AG04450 (cell line): ENCODE measurements around the gene VAT1L. TPM values are rescaled to one million over a fixed set of nuclear protein-coding genes. Genes with fewer than 3 reads are reported as not detected.
A peak's percentile ranks its signal among the peaks of the same experiment; 100 is the strongest.

Experiments
- CTCF ChIA-PET: fragments of 300-600, 350-600 bp; formaldehyde crosslinking; extraction: SDS; loops from one replicate; lab custom pipeline; 2022; ENCODE audit warnings: antibody characterized with exemption, inconsistent platforms; lab: Charles Lee
- POLR2A ChIA-PET: fragments of 350-600 bp; formaldehyde crosslinking; extraction: SDS; loops from one replicate; lab custom pipeline; 2021; ENCODE audit warnings: antibody characterized with exemption, inconsistent platforms; lab: Yijun Ruan, JAX
- DNase-seq: peaks from one replicate; pipeline ENCODE4 v3.0.0-alpha.2; 2011; ENCODE audit warnings: low read depth, low spot score
- H3K27ac ChIP-seq: one replicate; pipeline ENCODE4 v1.5.1; 2012; ENCODE audit warnings: low read depth, low read length, control low read depth
- H3K27me3 ChIP-seq: one replicate; pipeline ENCODE4 v1.6.0; 2012; ENCODE audit warnings: low read length; ENCODE audit not compliant: control insufficient read depth, insufficient read depth
- H3K4me3 ChIP-seq: 2 replicates; pipeline ENCODE4 v1.5.1; 2011; ENCODE audit warnings: mild to moderate bottlenecking, low read depth, low read length, control low read depth
- H3K9me3 ChIP-seq: 2 replicates; pipeline ENCODE4 v1.5.1; 2012; ENCODE audit warnings: low read length; ENCODE audit not compliant: control insufficient read depth, insufficient read depth
- polyA plus RNA-seq: library from polyadenylated mRNA; depleted of rRNA; stranded (reverse); fragments of >200 nt; gene quantifications from 2 replicates; pipeline ENCODE4 v1.2.3, GENCODE V29; 2011
- TF ChIP-seq, protein P1 (sequence below): IDR thresholded peaks from 2 replicates; pipeline ENCODE4 v1.5.1; 2011; ENCODE audit warnings: low read depth, low read length, control low read depth, inconsistent platforms

The VAT1L gene
- polyA plus RNA-seq, 1 experiment, result 128 TPM

DNA sequence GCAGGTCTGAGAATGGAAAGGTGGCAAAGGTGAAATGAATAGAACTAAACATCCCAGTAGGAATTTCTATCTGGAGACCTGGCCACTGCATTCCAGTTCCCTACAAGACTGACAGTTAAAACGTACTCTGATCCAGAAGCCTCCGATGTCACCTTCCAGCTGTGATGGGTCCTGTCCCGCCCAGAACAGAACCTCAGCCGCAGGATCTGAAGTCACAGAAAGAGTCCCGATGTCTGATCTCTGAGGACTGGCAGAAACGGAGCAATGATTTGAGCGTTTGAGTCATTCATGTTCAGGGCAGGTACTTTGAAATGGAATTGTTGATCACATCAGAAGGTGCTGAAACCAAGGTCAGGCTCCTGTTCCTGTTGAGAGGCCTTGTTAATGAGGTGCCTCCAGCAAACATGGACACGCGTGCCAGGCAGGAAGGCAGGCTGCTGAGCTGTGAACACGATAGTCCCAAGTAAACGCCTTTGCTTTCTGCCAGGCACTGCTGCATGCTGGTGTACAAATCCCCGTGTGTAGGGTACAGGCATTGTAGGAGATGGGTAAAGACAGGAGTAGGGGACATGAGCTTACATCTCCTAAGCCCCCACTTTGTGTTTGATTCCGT, 61.4 kb downstream of the VAT1L start:
- H3K27me3 ChIP-seq, result no peaks in the 10 kb centered on the region
- H3K4me3 ChIP-seq, result no peak overlapping the region
- H3K9me3 ChIP-seq, result no peaks in the 10 kb centered on the region
- no peak overlapping the region for H3K27ac ChIP-seq
- no peak for DNase-seq
- ChIA-PET POLR2A (no interaction called here), CTCF (interaction anchor here (1.0 kb wide), 1 partner anchor 189 kb away, joined by 3 read pairs; no protein-coding TSS in a partner anchor)
- TF ChIP-seq, protein P1, sequence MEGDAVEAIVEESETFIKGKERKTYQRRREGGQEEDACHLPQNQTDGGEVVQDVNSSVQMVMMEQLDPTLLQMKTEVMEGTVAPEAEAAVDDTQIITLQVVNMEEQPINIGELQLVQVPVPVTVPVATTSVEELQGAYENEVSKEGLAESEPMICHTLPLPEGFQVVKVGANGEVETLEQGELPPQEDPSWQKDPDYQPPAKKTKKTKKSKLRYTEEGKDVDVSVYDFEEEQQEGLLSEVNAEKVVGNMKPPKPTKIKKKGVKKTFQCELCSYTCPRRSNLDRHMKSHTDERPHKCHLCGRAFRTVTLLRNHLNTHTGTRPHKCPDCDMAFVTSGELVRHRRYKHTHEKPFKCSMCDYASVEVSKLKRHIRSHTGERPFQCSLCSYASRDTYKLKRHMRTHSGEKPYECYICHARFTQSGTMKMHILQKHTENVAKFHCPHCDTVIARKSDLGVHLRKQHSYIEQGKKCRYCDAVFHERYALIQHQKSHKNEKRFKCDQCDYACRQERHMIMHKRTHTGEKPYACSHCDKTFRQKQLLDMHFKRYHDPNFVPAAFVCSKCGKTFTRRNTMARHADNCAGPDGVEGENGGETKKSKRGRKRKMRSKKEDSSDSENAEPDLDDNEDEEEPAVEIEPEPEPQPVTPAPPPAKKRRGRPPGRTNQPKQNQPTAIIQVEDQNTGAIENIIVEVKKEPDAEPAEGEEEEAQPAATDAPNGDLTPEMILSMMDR, result no peak

DNA sequence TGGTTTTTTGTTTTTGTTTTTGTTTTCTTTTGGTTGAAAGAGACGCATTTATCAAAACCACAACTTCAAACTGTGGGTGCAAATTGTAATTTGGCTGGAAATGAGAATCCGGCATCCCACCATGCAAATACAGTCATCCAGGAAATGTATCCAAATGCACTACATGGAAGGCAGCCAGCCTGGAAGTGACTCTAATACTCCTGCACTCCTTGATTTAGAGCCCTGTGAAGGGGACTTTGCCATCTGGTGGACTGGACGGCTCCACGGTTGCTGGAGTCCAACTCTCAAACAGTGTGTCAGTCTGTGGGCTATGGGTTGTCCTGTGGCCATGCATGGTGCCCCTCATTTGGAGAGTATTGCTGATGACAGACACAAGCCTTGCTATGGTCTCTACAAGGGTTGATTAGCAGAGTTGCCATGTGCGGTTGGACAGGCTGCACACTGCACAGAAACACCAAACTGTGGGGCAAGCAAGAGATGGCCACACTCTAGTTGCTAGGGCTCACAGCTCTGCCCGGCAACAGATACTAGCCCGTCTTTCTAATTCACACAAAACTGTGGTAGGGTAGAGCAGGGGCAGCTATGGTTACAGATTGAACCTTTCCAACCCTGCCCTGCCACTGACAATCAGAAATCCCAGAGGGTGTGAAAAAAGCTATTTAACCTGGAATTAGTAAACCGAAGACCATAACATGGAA, 62.4 kb downstream of the VAT1L start:
- no peak for DNase-seq
- ChIA-PET POLR2A (interaction anchor here (1.0 kb wide), 1 partner anchor 71 kb away, joined by 5 read pairs; no protein-coding TSS in a partner anchor), CTCF (interaction anchor here (1.0 kb wide), 1 partner anchor 190 kb away, joined by 3 read pairs; no protein-coding TSS in a partner anchor)

DNA sequence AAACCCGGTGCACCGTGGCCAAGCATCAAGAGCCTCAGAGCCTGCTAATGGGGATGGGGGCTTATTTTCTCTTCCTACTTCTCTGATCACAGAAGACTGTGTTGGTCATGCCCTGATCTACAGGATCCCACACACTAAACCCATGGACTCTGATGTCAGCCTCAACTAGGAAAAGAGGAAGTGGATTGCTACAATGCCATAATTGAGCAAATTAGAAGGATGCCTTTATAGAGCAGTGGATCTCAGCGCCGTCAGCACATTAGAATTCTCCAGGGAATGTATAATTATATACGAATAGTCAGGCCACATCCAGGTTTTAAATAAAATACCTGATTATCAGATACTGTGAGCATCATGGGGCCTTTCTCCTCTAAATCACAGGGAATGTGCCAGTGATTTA, 64.8 kb downstream of the VAT1L start:
- H3K9me3 ChIP-seq, result no peaks in the 10 kb centered on the region
- no peak overlapping the region for H3K4me3 ChIP-seq
- TF ChIP-seq, protein P1, result no peak
- DNase-seq, result no peak
- ChIA-PET POLR2A (no interaction called here), CTCF (interaction anchor here (1.2 kb wide), 1 partner anchor 82 kb away, joined by 4 read pairs; no protein-coding TSS in a partner anchor)
- H3K27me3 ChIP-seq, result no peaks in the 10 kb centered on the region
- no peak overlapping the region for H3K27ac ChIP-seq

More for the DNA sequence above, 62.4 kb downstream of the VAT1L start:
- TF ChIP-seq, protein P1, result 0 out of 2 replicates have a peak, but pooled peaks have one; percentile 8
- no peaks in the 10 kb centered on the region for H3K9me3 ChIP-seq
- no peaks in the 10 kb centered on the region for H3K27me3 ChIP-seq
- H3K4me3 ChIP-seq, result no peak overlapping the region
- H3K27ac ChIP-seq, result no peak overlapping the region

DNA sequence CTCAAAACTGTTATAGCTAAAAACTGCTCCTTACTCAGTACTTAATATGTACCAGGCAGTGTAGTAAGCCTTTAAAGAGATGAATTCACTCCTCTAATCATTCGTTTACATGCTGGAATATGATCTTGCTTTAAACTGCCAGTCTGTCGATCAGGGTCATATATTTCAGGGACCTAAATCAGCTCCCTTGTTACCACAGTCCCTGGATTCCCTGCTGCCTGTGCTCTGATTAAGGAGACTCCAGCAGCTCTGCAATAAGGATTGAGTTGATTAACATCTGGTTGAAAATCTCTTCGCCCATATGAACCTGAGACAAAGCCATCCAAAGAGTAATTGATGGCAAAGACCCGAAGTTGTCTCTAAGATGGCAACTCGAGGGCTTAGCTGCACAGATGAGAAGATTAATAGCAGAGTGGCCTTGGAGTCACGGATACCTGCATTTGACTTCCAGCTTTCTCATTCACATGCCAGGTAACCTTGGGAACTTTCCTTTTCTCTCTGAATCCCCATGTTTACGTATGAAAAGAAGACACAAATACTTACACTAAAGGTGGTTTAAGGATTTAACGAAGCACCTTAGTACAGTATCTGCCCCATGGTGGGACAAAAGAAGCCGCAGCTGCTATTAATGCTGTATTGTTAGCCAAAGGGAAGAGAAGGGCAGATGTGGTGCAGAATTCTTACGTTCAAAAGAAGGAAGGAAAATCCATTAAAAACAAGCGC, 68.2 kb downstream of the VAT1L start:
- TF ChIP-seq, protein P1, result no peak
- ChIA-PET POLR2A (no interaction called here), CTCF (no interaction called here)
- DNase-seq, result no peak
- Histone ChIP-seq H3K9me3 (no peaks in the 10 kb centered on the region), H3K27ac (no peak overlapping the region), H3K4me3 (no peak overlapping the region), H3K27me3 (no peaks in the 10 kb centered on the region)
